ENCODE results near the gene TASP1. TPM values are rescaled to one million over a fixed set of nuclear protein-coding genes. Genes with fewer than 3 reads are reported as not detected.

Gene TASP1
- total RNA-seq, 1 donor from 2014 or later, result 5.5 TPM

DNA sequence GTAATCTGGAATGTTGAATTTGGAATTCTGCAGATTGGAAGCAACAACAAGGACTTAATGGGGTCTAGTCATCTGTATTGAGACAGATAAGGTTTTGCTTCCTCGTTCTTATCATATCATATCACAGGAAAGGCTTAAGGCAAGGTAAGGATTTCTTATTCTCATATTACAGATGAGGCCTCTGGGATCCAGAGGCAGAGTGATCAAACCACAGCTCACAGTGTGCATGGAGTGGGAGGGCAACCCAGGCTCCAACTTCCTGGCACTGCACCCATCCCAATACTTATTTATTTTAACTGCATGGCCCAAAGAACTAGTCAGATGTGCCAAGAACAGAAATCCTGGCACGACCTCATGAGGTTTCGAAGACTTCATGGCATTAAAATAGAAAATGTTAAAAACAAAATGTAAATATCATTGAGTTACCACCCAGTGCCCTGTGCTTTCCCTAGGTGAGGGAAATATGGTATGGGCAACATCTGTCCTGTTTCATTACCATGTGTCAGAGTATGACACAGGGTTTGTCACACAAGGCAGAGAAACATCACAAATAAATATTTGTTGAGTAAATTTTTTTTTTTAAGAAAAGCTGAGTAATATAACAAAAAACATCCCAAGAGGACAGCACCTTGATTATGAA is 225.8 kb downstream of the TASP1 start:
- peaks cover 11% of the 10 kb centered on the region for H3K36me3 ChIP-seq
- H3K4me1 ChIP-seq, result no peaks in the 10 kb centered on the region
- intact Hi-C loops (cut with micrococcal nuclease), result no loop called here
- no peak for DNase-seq
- TF ChIP-seq CTCF (IDR thresholded peaks at IDR 0.05; ENCODE audit: borderline replicate concordance), result no peak
- no peaks in the 10 kb centered on the region for H3K9me3 ChIP-seq (replicated peaks)
- H3K27me3 ChIP-seq (ENCODE audit: low read depth), result no peaks in the 10 kb centered on the region
- no peak overlapping the region for H3K4me3 ChIP-seq
- H3K27ac ChIP-seq (replicated peaks), result no peak overlapping the region

- no peak for DNase-seq
These were observed 234.4 kb downstream of the TASP1 start for GRCh38 chr20:13404293-13404692.

GRCh38 chr20:13403453-13403852 is 235.3 kb downstream of the TASP1 start:
- intact Hi-C loops (cut with micrococcal nuclease), result no loop called here
- no peak overlapping the region for H3K4me3 ChIP-seq
- H3K9me3 ChIP-seq (replicated peaks), result no peaks in the 10 kb centered on the region
- no peaks in the 10 kb centered on the region for H3K36me3 ChIP-seq
- no peak for DNase-seq
- TF ChIP-seq CTCF (IDR thresholded peaks at IDR 0.05; ENCODE audit: borderline replicate concordance), result no peak
- no peaks in the 10 kb centered on the region for H3K4me1 ChIP-seq
- H3K27ac ChIP-seq (replicated peaks), result no peak overlapping the region
- no peaks in the 10 kb centered on the region for H3K27me3 ChIP-seq (ENCODE audit: low read depth)

More at GRCh38 chr20:13404293-13404692, 234.4 kb downstream of the TASP1 start:
- intact Hi-C loops (cut with micrococcal nuclease), result no loop called here
- H3K27ac ChIP-seq (replicated peaks), result no peak overlapping the region
- no peak overlapping the region for H3K4me3 ChIP-seq
- H3K36me3 ChIP-seq, result no peaks in the 10 kb centered on the region
- no peaks in the 10 kb centered on the region for H3K9me3 ChIP-seq (replicated peaks)
- H3K4me1 ChIP-seq, result no peaks in the 10 kb centered on the region
- no peaks in the 10 kb centered on the region for H3K27me3 ChIP-seq (ENCODE audit: low read depth)
- TF ChIP-seq CTCF (IDR thresholded peaks at IDR 0.05; ENCODE audit: borderline replicate concordance), result no peak

DNA sequence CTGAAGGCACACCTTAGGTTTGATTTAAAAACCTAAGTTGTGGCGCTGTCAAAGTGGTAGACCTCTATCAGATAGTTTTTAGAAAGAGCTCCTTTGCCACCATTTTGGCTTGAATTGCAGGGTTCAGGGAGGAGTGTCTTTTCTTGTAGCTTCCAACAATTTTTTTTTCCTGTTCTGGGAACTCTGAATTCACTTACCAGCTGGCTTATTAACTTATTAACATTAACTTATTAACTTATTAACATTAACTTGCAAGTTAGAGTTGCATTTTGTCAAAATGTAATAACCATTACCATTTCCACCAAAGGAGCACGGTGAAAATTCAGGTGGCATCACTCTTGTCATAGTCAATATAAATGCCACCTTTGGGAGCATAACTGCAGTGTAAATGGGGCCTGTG is 235.7 kb downstream of the TASP1 start:
- Histone ChIP-seq H3K4me3 (no peak overlapping the region), H3K27ac (replicated peaks) (no peak overlapping the region), H3K27me3 (ENCODE audit: low read depth) (no peaks in the 10 kb centered on the region), H3K36me3 (no peaks in the 10 kb centered on the region), H3K4me1 (no peaks in the 10 kb centered on the region), H3K9me3 (replicated peaks) (no peaks in the 10 kb centered on the region)
- intact Hi-C loops (cut with micrococcal nuclease), result no loop called here
- no peak for DNase-seq
- TF ChIP-seq CTCF (IDR thresholded peaks at IDR 0.05; ENCODE audit: borderline replicate concordance), result no peak

DNA sequence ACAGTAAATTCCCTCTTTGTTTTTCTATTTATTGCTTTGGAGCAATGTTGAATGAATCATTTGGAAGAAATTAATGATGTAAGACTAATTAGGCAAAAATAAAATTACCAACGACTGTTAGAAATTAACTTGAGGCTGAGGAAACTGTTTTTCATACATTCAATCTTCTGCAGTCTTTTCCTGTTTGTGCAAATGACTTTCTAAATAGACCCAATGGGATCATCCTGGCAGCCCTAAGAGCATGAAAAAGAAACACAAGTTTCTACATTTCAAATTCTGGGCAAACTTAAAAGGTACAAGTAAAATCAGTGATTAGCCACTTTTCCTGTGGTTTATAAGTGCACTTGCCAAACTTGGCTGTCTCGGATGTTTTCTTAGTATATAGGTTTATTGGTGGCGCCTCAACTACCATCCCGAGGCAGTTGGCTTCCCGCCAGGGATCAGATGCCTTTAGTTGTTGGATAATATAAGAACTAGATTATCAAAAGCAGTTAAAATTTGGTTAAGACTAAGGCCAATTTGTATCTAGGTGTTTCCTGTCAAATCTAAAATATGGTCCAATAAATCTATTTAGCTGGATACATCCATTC is 236.5 kb downstream of the TASP1 start:
- intact Hi-C loops (cut with micrococcal nuclease), result no loop called here
- no peaks in the 10 kb centered on the region for H3K4me1 ChIP-seq
- no peak for DNase-seq

More for the DNA sequence above, 236.5 kb downstream of the TASP1 start:
- no peak for TF ChIP-seq CTCF (IDR thresholded peaks at IDR 0.05; ENCODE audit: borderline replicate concordance)
- no peak overlapping the region for H3K27ac ChIP-seq (replicated peaks)
- H3K27me3 ChIP-seq (ENCODE audit: low read depth), result no peaks in the 10 kb centered on the region
- no peaks in the 10 kb centered on the region for H3K36me3 ChIP-seq
- H3K4me3 ChIP-seq, result no peak overlapping the region
- no peaks in the 10 kb centered on the region for H3K9me3 ChIP-seq (replicated peaks)
